HG03521 (cell line): ENCODE results near the gene BZW1.
A peak's percentile ranks its signal among the peaks of the same experiment; 100 is the strongest.
"Not testable (repeated sequence)": the region's sequence is repeated elsewhere in the genome, so short reads cannot be mapped to it uniquely, and the experiment has no call there.

Experiments used
- ATAC-seq: cut with Tn5 transposase; IDR thresholded peaks from one replicate; pipeline ENCODE4 v1.9.1; 2021; ENCODE audit warnings: mild to moderate bottlenecking, moderate library complexity; ENCODE audit not compliant: unreplicated experiment

The BZW1 gene

DNA sequence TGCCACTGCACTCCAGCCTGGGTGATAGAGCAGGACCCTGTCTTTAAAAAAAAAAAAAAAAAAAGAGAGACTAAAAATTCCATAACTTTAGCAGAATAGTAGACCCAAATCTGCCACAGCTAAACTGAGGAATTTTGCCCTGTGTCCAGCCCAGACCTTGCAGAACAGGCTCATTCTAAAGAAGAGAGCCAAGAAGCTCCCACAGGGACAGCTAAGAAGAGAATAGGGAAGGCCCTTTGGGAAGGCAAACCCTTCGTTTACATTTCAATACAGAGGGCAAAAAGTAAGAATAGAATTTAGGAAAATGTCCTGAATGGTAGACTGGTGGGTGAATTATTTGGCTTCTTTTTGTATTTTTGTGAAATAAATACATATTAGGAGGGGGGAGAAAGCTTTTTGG is 21.5 kb upstream of the BZW1 start:
- ATAC-seq, result no peak

DNA sequence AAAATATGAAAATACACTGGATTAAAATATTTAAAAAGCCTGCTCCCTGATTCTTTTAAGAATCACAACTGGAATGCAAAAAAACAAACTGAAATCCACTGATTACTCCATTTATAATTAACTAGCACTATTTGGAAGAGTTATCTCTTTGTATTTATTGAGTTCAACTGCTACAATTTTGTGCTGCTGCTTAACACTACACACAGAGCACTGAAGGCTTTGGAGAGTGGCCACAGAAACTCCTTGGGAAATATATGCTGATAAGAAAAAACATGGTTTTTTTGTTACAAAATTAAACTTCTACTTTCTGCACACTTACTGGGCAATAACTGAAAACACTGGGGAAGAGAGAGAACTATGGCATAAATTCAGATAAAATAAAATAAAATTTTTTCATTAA is 19.8 kb upstream of the BZW1 start:
- no peak for ATAC-seq

DNA sequence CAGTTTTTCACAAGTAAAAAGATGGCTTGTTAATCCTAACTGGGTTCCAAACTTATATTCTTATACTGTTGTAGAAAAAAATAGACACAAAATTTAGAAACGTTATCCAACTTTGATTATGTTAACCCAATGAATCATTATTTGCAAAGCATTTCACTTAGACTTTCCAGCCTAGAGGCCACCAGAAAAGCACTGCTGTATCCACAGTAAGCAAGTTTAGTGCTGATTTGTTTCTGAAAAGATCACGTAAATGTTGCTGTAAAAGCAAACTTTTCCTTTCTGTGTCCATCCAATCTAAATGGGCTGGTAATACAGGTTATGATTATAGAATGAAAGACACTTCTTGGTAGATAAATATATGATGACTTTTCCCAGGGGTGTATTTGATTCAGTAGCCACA is 17.6 kb upstream of the BZW1 start:
- ATAC-seq, result no peak

DNA sequence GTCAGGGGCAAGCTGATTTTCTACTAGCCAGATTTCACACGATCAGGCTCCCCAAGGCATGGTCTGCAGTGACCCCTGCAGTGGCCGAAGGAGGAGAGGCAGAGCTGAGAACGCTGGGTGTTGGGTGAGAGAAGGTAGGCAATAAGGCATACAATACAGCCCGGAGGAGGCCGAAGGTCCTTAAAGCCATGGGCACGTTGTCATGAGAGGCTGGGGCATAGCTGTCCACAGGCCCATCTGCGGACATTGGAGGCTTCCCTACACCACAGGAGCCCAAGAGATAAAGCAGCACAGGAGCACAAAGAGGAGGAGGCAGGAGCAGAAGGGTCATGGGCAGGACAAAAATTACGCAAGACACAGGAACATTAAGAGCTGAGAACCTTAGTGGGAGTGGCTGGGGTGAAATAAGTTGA is 16.7 kb upstream of the BZW1 start:
- ATAC-seq, result no peak

DNA sequence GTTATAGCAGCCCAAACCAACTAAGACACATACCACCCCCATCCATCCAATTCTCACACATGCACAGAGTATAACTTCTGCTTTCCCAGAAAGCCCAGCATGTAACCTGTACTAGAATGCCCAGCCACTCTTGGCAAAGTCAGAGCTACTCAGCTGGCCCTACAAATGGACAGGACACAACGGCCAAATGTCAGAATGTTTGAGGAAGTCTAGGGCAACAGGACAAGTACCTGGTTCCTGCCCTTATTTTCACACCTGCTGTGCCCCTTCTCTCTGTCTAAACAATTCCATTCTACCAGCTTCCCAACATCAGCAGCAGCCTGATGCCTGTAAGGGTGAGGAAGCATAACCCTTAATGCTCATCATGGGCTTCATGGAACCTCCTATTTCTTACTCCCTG is 15.1 kb upstream of the BZW1 start:
- ATAC-seq, result no peak

DNA sequence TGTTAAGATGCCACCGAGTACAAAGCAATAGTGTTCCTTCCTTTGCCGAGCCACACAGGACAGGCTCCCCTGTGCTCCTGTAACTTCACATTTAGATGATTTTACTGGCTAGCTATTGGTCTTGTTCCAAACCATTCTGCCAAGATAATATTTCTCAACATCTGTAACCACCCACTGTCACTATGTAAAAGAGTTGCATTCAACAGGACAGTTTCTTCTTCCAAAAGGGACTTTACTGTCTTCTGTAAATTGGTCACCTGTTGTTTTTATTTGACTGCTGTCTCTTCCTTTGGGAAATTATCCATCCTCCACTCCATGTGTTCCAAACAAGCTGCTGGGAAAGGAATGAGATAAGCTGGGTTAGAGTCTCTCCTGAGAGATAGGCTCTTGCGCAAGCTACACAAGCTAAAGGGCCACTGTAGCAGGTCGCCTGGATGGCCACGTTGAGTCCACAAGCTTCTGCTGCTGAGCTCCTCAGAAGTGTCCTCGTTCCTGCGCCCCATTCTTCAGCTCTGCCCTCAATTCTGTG is 14.4 kb upstream of the BZW1 start:
- ATAC-seq, result no peak

DNA sequence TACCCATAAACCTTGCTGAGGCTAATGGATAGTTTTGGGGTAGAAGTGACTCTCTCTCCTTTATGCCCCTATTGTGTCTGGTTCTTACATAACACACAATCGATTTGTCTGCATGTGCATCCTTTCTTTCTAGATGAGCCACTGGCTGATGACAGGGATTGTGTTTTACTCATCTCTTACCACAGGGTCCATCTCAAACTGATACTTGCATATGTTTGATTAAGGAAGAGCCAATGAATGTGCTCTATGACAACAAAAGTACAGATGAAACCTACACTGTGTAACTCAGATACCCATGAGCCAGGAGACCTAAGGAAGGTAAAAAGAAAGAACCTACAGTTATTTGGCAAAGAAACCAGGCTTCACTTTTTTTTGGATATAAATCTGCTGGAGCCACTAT is 13.2 kb upstream of the BZW1 start:
- no peak for ATAC-seq

DNA sequence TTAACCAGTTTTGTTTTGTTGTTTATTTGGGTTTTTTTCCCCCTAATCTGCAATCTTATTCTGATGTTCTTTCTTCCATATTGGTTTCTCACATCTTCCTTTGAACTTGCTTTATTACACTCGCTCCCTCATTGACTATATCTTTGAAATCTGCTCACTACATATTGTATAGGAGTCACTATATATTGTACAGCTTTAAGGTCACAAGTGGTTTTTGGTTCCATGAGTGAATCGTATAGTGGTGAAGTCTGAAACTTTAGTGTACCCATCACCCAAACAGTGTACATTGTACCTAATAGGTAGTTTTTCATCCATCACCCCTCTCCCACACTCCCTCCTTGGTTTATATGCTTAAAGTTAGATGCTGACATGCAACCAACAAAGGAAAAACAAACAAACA is 11.3 kb upstream of the BZW1 start:
- ATAC-seq, result no peak

DNA sequence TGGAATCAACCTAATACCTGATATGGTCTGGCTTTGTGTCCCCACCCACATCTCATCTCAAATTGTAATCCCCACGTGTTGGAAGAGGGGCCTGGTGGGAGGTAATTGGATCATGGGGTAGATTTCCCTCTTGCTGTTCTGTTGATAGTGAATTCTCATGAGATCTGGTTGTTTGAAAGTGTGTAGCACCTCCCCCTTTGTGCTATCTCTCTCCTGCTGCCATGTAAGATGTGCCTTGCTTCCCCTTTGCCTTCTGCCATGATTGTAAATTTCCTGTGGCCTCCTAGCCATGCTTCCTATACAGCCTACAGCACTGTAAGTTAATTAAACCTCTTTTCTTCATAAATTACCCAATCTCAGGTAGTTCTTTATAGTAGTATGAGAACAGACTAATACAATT is 10.3 kb upstream of the BZW1 start:
- not testable (repeated sequence) for ATAC-seq

DNA sequence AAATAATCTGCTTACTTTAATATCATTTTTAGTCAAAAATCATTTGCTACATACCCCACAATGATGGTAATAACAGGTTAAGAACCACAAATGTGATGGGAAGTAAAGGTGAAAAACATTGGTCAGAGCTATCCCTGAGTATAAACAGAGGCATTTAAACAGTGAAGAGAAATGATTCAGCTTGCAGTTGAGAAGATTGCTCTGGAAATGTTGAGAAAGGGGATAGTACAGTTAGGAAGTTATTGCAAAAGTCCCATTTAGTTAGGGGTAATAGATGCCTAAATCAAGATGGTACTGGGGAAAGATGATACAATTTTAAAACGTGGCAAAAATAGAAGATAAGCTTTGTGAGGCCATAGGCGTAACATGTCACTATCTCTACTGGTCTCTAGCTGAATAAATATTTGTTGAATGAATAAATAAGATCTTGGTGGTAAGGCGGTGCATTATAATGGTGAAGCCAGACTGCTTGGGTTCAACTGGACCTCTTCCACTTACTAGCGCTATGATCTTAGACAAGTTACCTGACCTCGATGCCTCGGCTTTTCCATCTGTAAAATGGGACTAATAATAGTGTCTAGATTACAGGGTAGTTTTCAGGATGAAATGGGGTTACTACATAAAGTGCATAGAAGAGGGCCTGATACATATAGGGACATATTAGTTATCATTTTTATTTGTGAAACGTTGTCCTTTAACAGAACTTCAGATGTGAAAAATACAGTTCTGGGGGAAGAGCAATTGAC is 2.0 kb upstream of the BZW1 start:
- ATAC-seq, result no peak

DNA sequence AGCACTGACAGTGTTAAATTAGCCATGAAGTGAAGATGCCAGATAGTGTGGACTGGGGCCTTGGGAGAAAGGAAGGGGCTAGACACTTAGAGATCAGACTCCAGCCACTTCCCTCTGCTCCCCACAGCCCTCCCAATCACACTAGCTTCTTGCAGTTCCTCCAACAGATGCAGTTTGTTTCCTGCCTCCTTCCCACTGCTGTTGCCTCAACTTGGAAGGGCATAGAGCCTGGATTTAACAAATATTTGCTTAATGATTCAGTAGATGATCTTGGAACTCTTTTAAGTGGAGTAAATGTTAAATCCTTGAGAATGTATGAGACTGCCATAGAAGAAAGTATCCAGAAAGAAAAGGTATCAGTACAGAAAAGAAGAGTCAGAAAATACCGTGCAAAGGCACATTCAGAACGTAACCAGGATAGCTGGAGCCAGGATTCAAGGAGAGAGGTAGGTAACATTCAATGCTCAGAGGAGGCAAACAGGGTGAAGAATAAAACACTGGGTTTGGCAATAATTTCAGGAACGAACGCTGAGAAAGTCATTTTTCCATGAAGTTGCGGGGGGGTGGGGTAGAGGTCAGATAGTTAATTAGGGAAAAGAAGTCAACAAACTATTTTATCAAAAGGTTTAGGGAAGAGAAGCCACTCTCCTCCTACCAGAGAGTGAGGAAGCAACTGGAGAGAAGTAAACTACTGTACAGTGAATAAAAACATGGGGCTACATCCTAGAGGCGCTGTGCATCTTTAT is 1.3 kb upstream of the BZW1 start:
- no peak for ATAC-seq

DNA sequence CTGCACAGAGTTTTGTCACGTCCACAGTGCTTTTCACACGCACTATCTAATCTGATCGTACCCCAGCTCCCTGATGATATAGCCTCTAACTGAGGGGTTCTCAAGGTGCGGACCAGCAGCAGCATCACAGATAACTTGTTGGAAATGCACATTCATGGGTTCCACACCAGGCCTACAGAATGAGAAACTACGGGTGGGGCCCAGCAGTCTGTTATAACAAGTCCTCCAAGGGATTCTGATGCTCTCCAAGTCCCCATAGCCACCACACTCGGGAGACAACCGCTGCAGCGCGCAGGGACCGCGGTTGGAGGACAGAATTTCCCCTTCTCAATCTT is 745 bp upstream of the BZW1 start:
- ATAC-seq, result no peak

DNA sequence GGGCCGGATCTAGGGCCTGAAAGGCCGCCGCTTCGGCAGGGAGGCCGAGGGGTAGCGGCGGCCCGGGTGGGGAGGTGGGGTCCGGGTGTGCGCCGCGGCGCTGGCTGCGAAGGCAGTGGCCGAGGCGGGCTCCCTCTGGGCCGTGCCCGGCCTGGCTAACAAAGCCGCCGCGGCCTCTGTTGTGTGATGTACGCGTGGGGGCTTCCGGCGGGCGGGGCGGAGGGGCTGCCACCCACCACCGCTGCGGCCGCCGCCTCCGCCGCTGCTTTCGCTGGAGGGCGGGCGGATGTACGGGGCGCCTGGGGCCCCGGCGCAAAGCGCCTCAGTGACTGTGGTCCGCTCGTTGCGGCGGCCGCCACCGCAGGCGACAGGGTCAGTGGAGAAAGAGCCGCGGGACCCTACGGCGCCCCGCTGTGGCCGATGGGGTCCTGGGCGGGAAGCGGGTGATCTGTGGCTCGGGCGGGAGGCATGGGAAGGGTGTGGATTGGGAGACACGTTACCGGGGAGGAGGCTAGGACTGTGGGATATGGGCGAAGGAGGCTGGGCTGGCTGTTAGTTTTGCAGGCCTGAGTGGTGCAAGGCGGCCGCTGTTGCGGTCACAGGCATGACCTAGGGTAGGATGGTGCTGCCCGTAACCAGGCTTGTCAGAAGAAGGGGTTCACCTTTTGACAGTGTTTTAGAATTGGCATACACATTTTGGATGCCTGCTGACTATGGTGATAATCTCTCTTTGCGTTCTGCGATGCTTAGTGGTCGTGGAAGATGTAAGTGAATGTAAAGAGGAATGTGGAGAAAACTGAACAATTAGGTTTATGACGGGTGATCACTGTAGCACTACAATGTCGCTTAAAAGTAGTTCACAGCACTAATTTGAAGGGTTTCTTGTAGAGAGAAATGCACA is 662 bp downstream of the BZW1 start:
- ATAC-seq, result peak; percentile 33

DNA sequence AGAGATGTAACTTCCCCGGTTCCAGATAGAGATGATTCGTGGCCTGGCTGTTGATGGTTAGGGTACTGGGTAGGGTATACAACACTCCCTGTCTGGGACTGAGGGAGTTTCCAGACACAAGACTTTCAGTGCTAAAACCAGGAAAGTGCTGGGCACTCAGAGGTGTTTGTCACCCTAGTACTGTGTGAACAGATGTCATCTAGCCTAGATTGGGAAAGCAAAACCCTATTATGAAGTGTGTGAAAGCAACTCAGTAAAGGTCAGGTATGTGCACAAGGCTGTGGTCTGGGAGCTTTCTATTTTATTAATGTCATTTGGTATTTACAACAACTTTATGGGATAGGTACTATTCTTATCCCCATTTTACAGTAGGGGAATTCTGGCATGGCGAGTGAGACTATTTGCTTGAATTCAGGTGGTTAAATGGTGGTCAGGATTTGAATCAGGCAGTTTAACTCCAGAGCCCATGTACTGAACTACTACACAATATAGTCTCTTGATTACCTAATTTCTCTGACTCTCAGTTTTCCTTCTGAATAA is 2.6 kb downstream of the BZW1 start:
- ATAC-seq, result no peak

DNA sequence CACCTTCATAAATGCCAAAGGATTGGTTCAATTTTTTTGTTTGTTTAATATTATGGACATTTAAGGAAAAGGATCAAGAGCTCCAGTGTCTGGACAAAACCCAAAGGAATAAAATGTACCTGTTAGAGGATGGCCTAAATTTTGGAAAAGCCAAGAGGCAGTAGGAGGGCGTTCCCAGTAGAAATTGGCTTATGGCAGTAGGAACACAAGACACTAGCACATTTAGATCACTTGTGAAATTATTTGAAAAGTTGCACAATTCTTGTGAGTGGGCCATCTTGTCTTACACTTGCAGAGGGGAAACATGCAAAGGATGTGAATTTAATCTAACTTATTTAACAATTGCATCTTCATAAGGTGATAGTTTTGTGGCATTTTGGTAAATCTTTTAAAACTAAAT is 3.2 kb downstream of the BZW1 start:
- no peak for ATAC-seq

DNA sequence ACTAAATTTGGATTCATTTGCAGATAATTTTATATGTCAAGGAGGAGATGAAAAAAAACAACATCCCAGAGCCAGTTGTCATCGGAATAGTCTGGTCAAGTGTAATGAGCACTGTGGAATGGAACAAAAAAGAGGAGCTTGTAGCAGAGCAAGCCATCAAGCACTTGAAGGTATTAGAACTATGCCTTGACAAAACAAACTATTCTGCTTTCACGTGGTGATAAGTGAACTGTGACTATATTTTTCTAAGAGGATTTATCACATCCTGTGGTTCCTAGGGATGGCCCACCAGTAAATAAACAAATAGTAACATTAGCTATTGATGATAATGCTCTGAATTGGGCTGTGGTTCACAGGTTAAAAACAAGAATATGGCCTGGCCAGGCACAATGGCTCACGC is 7.0 kb downstream of the BZW1 start:
- ATAC-seq, result not testable (repeated sequence)

DNA sequence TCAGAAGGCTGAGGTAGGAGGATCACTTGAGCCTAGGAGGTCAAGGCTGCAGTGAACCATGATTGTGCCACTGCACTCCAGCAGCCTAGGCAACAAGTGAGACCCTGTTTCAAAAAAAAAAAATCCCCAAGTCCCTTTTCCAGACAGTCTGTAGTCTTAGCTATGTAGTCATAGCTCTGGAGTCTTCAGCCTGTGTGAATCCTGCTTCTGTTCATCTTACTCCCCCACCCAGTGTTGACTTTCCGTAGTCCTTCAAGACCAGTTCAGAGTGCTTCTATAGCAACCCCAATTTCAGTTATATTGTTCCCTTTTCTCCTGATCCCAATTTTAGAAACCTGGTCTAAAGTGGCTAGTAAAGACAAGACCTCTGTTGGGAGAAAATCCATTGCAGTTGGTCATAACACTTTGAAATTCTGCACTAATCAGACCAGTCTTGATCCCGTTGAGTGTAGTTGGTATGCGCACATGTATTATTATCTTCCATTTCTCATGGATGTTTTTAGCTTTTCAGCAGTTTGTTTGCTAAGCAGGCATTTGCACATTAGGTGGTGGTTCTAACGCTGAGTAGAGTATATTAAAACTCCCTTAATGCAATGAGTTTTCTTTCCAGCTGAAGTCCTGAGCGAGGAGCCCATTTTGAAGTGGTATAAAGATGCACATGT is 9.0 kb downstream of the BZW1 start:
- ATAC-seq, result no peak

DNA sequence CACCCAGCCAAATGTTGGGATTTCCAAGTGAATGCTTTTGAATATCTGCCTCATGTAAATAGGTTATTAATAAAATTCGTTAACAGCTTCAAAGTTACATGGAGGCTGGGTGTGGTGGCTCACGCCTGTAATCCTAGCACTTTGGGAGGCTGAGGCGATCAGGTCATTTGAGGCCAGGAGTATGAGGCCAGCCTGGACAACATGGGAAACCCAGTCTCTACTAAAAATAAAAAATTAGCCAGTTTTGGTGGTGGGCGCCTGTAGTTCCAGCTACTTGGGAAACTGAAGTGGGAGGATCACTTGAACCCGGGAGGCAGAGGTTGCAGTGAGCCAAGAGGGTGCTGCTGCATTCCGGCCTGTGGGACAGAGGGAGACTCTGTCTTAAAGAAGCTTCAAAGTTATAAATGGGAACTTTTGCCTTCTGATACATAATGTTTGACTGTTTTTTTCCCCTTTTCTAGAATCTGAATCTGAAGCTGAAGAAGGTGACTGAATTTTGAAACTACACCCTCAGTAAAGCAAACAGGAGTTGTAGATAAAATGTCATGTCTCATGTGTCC is 10.1 kb downstream of the BZW1 start:
- ATAC-seq, result no peak

DNA sequence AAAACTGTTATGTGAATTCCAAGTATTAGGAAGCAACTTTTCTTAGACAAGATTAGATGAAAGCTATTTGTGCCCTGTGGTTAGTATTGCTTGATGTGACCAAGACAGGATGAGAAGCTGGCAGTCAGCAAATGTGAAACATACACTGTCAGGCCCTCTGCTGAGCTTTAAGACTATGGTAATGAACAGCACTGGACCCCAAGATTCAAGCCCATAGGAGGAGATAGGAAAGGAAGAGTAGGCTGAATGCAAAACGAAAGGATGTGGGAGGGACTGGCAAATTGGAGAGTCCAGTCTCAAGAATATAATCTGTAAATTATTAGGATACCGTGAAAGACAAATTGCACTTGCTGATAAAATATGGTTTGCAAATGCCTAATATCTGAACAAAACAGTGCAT is 16.4 kb downstream of the BZW1 start:
- ATAC-seq, result no peak

DNA sequence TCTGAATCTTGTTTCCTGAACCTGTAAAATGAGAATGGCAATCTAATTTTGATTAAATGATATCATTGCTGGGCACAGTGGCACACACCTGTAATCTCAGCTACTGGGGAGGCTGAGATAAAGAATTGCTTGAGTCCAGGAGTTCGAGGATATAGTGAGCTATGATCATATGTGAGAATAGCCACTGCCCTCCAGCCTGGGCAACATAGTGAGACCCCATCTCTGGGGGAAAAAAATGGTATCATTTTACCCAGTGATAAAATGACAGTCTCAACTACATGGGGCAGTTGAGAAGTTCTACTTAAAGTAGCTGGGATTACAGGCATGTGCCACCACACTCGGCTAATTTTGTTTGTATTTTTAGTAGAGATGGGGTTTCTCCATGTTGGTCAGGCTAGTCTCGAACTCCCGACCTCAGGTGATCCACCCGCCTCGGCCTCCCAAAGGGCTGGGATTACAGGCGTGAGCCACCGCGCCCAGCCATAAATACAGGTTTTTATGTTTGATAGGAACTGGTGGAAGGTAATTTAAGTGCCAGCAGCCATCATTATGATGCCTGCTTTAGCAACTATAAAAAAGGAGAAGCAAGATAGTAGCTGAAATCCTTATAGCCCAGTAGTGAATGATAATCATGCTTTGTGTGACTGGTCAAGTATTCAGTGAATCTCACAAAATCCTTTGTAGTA is 17.0 kb downstream of the BZW1 start:
- ATAC-seq, result no peak
